Neural progenitor cell (in vitro differentiated cells): Measurements from ENCODE around the gene KIAA1549.

ENCODE experiments used
- CTCF ChIP-seq: fragments of 200-600 bp; sonication (generic); IDR thresholded peaks from 2 replicates; pipeline ENCODE4 v1.5.1; 2017; ENCODE audit warnings: antibody characterized with exemption, mild to moderate bottlenecking
- EZH2 ChIP-seq: fragments of 200-600 bp; sonication (generic); IDR thresholded peaks from 2 replicates; pipeline ENCODE4 v1.6.1; 2017; ENCODE audit warnings: antibody characterized with exemption, mild to moderate bottlenecking, moderate library complexity
- EZH2phosphoT487 ChIP-seq: fragments of 200-600 bp; sonication (generic); IDR thresholded peaks from 2 replicates; pipeline ENCODE4 v1.6.1; 2017; ENCODE audit warnings: antibody characterized with exemption

DNA sequence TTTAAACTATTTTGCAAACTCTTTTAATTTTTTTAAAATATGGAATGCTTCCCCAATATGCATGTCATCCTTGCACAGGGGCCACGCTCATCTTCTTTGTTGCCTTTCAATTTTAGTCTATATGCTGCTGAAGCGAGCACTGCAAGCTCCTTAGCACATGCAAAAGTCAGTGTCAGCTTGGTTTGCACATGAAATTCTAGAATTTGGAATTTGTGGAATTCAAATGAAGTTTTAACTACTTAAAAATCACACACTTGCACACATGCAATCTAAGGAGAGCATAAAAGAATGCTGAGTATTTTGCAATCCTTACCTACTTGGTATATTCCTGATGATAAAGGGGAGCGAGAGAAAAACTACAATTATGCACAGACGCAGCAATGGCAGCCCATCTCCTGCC, 104.9 kb downstream of the KIAA1549 start:
- TF ChIP-seq CTCF (no peak), EZH2 (no peak), EZH2phosphoT487 (no peak)
